ENCODE measurements around the gene SMYD3. TPM values are rescaled to one million over a fixed set of nuclear protein-coding genes. Genes with fewer than 3 reads are reported as not detected.
"Not testable (repeated sequence)": the region's sequence is repeated elsewhere in the genome, so short reads cannot be mapped to it uniquely, and the experiment has no call there.

Gene SMYD3
- total RNA-seq, 2 experiments from 2014 or later: 21.3 to 21.4 TPM

DNA sequence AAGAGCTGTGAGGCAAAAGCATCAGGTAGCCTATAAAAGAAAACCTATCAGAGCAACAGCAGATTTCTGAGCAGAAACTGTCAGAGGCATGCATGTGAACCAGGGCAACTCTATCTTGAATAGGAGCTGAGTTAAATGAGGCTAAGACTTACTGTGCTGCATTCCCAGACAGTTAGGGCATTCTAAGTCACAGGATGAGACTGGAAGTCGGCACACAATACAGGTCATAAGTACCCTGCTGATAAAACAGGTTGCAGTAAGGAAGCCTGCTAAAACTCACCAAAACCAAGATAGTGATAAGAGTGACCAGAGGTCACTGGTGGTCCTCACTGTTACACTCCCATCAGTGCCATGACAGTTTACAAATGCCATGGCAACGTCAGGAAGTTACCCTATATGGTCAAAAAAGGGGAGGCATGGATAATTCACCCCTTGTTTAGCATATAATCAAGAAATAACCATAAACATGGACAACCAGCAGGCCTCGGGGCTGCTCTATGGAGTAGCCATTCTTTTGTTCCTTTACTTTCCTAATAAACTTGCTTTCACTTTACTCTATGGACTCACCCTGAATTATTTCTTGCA lies 150.0 kb downstream of the SMYD3 start:
- peaks cover 36% of the 10 kb centered on the region for H3K9me3 Mint-ChIP-seq
- H3K27me3 Mint-ChIP-seq (ENCODE audit: low read depth); H3K4me1 Mint-ChIP-seq (ENCODE audit: low read depth); DNase-seq; H3K4me3 Mint-ChIP-seq; intact Hi-C loops (cut with micrococcal nuclease); H3K27ac Mint-ChIP-seq: not testable (repeated sequence)
- CTCF ChIA-PET: interaction anchor here (1.1 kb wide), 1 partner anchor 52 kb away, joined by 3 read pairs; no protein-coding TSS in a partner anchor
- peaks cover 34% of the 10 kb centered on the region for H3K36me3 Mint-ChIP-seq (ENCODE audit: low read depth)

DNA sequence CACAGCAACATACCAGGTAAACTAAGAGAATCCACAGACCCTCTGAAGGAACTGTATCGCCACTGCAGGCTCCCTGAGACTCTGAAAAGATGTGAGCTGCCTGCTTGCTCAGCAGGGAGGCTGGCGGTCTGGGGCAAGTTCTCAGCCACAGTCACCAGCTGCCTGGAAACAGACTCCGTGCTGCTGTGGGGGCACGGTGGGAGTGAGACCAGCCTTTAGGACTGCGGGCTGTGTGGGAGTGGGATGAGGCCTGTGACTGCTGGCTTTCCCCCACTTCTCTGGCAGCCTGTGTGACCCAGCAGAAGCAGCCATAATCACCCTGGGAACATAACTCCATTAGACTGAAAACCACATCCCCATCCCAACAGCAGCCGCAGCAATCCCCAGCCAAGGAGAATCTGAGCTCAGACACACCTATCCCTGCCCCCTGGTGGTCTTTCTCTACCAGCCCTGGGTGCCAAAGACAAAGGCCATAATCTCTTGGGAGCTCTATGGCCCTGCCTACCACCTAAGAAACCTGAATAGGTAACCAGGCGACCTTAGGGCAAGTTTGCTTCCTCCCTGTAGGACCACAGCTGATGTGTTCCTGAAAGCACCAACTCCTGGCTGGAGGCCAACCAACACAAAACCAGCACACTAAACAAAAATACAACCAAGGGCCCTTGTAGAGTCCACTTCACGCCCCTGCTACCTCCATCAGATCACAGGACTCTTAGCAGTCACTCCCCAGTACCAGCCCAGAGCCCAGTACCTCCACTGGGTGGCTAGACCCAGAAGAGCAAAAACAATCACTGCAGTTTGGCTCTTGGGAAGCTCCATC lies 151.5 kb downstream of the SMYD3 start:
- Mint-ChIP-seq H3K9me3 (peaks cover 27% of the 10 kb centered on the region), H3K36me3 (ENCODE audit: low read depth) (peaks cover 26% of the 10 kb centered on the region), H3K4me1 (ENCODE audit: low read depth) (no peaks in the 10 kb centered on the region), H3K27me3 (ENCODE audit: low read depth) (no peaks in the 10 kb centered on the region), H3K27ac (no peak overlapping the region), H3K4me3 (no peak overlapping the region)
- intact Hi-C loops (cut with micrococcal nuclease): no loop called here
- CTCF ChIA-PET: no interaction called here
- DNase-seq: no peak

DNA sequence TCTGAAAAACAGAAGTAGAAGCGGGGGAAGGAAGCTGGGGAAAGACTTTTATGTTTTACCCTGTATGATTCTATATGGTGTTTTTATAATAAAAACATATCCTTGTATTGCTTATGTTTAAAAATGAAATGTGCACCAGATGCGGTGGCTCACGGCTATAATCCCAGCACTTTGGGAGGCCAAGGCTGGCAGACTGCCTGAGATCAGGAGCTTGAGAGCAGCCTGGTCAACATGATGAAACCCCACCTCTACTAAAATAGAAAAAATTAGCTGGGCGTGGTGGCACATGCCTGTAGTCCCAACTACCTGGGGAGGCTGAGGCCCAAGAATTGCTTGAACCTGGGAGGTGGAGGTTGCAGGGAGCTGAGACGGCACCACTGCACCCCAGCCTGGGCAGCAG lies 155.4 kb downstream of the SMYD3 start:
- CTCF ChIA-PET: no interaction called here

DNA sequence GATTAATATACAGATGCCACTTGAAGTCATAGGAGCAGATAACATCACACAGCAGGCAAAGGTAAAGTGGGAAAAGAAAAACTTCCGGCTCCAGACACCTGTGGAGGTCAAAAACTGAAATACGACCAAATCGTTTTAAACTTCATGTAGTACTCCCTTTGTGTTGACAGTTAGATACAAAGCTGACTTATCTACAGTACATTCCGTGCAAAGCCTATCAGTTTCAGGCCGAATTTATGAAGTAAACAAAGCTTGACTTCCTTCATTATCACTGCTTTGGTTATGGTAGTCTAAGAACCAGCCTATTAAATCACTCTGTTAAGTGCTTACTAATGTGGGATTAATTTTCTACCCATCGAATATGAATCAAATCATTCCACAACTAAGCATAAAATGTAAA lies 156.3 kb downstream of the SMYD3 start:
- no peak for DNase-seq
- no peak overlapping the region for H3K27ac Mint-ChIP-seq
- no peaks in the 10 kb centered on the region for H3K27me3 Mint-ChIP-seq (ENCODE audit: low read depth)
- H3K4me1 Mint-ChIP-seq (ENCODE audit: low read depth): no peaks in the 10 kb centered on the region
- H3K4me3 Mint-ChIP-seq: no peak overlapping the region
- peaks cover 38% of the 10 kb centered on the region for H3K36me3 Mint-ChIP-seq (ENCODE audit: low read depth)
- intact Hi-C loops (cut with micrococcal nuclease): no loop called here
- H3K9me3 Mint-ChIP-seq: peaks cover 6% of the 10 kb centered on the region
- CTCF ChIA-PET: no interaction called here

More for the DNA sequence above, 155.4 kb downstream of the SMYD3 start:
- no peak for DNase-seq
- no peak overlapping the region for H3K4me3 Mint-ChIP-seq
- H3K27me3 Mint-ChIP-seq (ENCODE audit: low read depth): no peaks in the 10 kb centered on the region
- H3K4me1 Mint-ChIP-seq (ENCODE audit: low read depth): no peaks in the 10 kb centered on the region
- H3K36me3 Mint-ChIP-seq (ENCODE audit: low read depth): peaks cover 29% of the 10 kb centered on the region
- intact Hi-C loops (cut with micrococcal nuclease): no loop called here
- no peaks in the 10 kb centered on the region for H3K9me3 Mint-ChIP-seq
- H3K27ac Mint-ChIP-seq: no peak overlapping the region

DNA sequence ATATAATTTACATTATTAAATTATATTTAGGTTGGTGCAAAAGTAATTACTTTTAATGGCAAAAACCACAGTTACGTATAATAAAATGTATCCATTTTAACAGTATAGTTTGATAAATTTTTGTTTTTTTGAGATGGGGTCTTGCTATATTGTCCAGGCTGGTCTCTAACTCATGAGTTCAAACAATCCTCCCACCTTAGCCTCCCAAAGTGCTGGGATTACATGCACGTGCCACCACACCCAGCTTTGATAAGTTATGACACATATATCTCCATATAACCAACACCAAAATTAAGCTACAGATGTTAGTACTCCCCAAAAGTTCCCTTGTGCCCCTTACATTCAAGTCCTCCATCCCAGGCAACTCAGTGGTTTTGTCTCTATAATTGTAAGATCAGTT lies 163.1 kb downstream of the SMYD3 start:
- intact Hi-C loops (cut with micrococcal nuclease): no loop called here
- H3K27me3 Mint-ChIP-seq (ENCODE audit: low read depth): no peaks in the 10 kb centered on the region
- no peak overlapping the region for H3K27ac Mint-ChIP-seq
- no peak for DNase-seq
- peaks cover 20% of the 10 kb centered on the region for H3K9me3 Mint-ChIP-seq
- H3K36me3 Mint-ChIP-seq (ENCODE audit: low read depth): peaks cover 35% of the 10 kb centered on the region
- no peak overlapping the region for H3K4me3 Mint-ChIP-seq
- CTCF ChIA-PET: interaction anchor here (0.6 kb wide), 1 partner anchor 300 kb away, joined by 3 read pairs; no protein-coding TSS in a partner anchor
- peaks cover 3% of the 10 kb centered on the region for H3K4me1 Mint-ChIP-seq (ENCODE audit: low read depth)

DNA sequence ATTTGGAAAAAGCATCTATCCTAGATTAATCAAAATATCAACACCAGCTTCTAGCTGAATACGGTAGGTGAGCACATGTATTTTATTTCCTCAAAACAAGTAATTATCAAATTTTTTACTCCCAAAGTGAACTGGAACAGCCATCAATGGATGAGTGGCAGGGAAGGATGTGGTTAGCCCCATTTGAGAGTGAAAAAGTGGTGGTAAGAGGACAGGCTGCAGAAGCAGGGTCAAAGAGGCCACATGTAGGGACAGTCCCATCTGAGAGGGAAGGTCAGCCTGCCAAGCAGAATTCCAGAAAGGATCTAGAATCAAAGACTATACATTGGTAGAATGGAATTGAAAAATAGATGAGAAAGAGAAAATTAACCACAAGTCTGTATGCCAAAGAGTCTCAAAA lies 163.8 kb downstream of the SMYD3 start:
- Mint-ChIP-seq H3K27ac (no peak overlapping the region), H3K4me1 (ENCODE audit: low read depth) (peaks cover 10% of the 10 kb centered on the region), H3K9me3 (peaks cover 20% of the 10 kb centered on the region), H3K4me3 (no peak overlapping the region), H3K36me3 (ENCODE audit: low read depth) (peaks cover 34% of the 10 kb centered on the region), H3K27me3 (ENCODE audit: low read depth) (no peaks in the 10 kb centered on the region)
- CTCF ChIA-PET: no interaction called here
- DNase-seq: no peak
- intact Hi-C loops (cut with micrococcal nuclease): no loop called here

DNA sequence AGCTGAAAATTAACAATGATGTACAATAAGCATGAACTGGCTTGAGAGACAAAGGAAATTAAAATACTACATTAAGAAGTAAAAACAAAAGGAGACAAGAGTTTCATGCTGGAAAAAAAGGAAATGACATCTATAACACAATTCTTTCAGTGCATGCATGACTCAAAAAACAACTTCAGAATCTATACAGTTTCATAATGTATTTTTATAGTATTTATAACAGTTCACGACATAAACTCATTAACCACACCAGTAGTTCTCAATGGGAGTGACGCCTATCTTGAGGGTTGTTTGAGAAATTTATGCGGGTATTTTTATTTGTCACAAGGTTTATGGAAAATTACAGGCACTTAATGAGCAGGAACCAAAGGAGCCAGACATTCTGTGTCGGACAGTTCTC lies 168.5 kb downstream of the SMYD3 start:
- CTCF ChIA-PET: interaction anchor here (0.7 kb wide), 1 partner anchor 978 kb away, joined by 3 read pairs; no protein-coding TSS in a partner anchor
- DNase-seq: no peak
- peaks cover 28% of the 10 kb centered on the region for H3K4me1 Mint-ChIP-seq (ENCODE audit: low read depth)
- intact Hi-C loops (cut with micrococcal nuclease): loop anchor here (1.0 to 10.0 kb wide), 3 partner anchors 8 to 1684 kb away; partner anchors contain the start of gene DESI2
- H3K27me3 Mint-ChIP-seq (ENCODE audit: low read depth): no peaks in the 10 kb centered on the region
- H3K4me3 Mint-ChIP-seq: no peak overlapping the region
- peaks cover 30% of the 10 kb centered on the region for H3K36me3 Mint-ChIP-seq (ENCODE audit: low read depth)
- H3K27ac Mint-ChIP-seq: peak overlapping the region; percentile 74
- peaks cover 2% of the 10 kb centered on the region for H3K9me3 Mint-ChIP-seq

DNA sequence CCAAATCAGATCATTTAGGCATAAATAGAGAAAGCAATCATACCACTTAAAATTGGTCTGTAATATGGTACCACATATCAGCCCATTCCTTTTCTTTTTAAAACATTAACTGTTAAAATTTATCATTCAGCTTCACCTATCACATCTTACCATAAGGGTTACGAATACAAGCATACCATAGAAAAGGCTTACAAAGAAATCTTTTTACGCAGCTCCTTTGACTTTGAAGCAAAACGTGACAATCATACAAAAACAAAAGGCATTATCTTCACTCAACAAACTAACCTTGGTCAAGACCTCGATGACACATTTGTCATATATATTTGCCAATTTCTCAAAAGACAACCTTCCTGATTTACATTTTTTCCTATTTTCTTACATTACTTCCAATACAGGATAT lies 169.0 kb downstream of the SMYD3 start:
- no peaks in the 10 kb centered on the region for H3K27me3 Mint-ChIP-seq (ENCODE audit: low read depth)
- intact Hi-C loops (cut with micrococcal nuclease): loop anchor here (1.0 to 10.0 kb wide), 3 partner anchors 8 to 1683 kb away; partner anchors contain the start of gene DESI2
- peak overlapping the region; percentile 74 for H3K27ac Mint-ChIP-seq
- CTCF ChIA-PET: interaction anchor here (0.7 kb wide), 1 partner anchor 978 kb away, joined by 3 read pairs; no protein-coding TSS in a partner anchor
- no peak overlapping the region for H3K4me3 Mint-ChIP-seq
- no peak for DNase-seq
- H3K4me1 Mint-ChIP-seq (ENCODE audit: low read depth): peaks cover 32% of the 10 kb centered on the region
- H3K36me3 Mint-ChIP-seq (ENCODE audit: low read depth): peaks cover 31% of the 10 kb centered on the region
- H3K9me3 Mint-ChIP-seq: peaks cover 2% of the 10 kb centered on the region

DNA sequence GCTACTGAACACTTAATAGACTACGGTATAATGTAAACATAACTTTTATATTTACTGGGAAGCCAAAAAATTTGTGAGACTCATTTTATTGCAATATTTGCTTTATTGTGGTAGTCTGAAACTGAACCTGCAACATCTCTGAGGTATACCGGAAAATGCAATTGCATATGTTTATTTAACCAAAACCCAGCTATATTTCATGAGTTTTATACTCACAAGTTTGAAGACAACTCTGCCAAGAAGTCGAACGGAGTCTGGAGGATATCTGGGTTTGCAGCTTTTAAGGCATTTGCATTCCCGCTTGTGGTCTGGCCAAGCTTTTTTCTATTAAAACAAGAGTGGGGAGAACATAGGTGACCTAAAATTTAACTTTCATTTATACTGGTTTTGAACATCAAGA lies 171.9 kb downstream of the SMYD3 start:
- CTCF ChIA-PET: no interaction called here
- Mint-ChIP-seq H3K4me3 (no peak overlapping the region), H3K27ac (no peak overlapping the region), H3K9me3 (peaks cover 4% of the 10 kb centered on the region), H3K36me3 (ENCODE audit: low read depth) (peaks cover 49% of the 10 kb centered on the region), H3K27me3 (ENCODE audit: low read depth) (no peaks in the 10 kb centered on the region), H3K4me1 (ENCODE audit: low read depth) (peaks cover 62% of the 10 kb centered on the region)
- intact Hi-C loops (cut with micrococcal nuclease): loop anchor here (10.0 kb wide), 1 partner anchor 1680 kb away; the partner anchor contains the start of gene DESI2
- DNase-seq: no peak

DNA sequence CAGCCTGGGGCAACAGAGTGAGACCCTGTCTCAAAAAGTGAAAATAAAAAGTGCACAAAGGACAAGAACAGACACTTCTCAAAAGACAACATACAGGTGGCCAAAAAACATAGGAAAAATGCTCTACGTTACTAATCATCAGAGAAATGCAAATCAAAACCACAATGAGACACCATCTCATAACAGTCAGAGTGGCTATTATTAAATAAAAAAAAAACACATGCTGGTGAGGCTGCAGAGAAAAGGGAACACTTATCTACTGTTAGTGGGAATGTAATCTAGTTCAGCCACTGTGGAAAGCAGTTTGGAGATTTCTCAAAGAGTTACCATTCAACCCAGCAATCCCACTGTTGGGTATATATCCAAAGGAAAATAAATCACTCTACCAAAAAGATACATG lies 173.2 kb downstream of the SMYD3 start:
- Mint-ChIP-seq H3K27ac (no peak overlapping the region), H3K4me3 (no peak overlapping the region), H3K4me1 (ENCODE audit: low read depth) (peaks cover 68% of the 10 kb centered on the region), H3K9me3 (peaks cover 8% of the 10 kb centered on the region), H3K36me3 (ENCODE audit: low read depth) (peaks cover 53% of the 10 kb centered on the region), H3K27me3 (ENCODE audit: low read depth) (no peaks in the 10 kb centered on the region)
- intact Hi-C loops (cut with micrococcal nuclease): loop anchor here (2.0 to 10.0 kb wide), 8 partner anchors 217 to 1737 kb away; partner anchors contain the start of genes CNST, COX20, DESI2 and KIF26B
- CTCF ChIA-PET: no interaction called here
- DNase-seq: no peak

DNA sequence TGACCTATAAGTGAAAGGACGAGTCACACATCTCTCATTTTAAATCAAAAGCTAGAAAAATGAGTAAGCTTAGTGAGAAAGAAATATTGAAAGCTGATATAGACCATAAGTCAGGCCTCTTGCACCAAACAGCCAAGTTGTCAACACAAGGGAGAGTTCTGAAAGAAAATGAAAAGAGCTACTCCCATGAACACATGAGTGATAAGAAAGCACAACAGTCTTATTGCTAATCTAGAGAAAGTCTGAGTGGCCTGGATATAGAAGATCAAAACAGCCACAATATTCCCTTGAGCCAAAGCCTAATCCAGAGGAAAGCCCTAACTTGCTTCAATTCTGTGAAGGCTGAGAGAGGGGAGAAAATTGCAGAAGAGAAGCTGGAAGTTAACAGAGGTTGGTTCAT lies 175.0 kb downstream of the SMYD3 start:
- Mint-ChIP-seq H3K9me3 (peaks cover 11% of the 10 kb centered on the region), H3K4me1 (ENCODE audit: low read depth) (peaks cover 54% of the 10 kb centered on the region), H3K27me3 (ENCODE audit: low read depth) (no peaks in the 10 kb centered on the region), H3K27ac (peak overlapping the region; percentile 51), H3K4me3 (no peak overlapping the region), H3K36me3 (ENCODE audit: low read depth) (peaks cover 61% of the 10 kb centered on the region)
- peak; percentile 33 for DNase-seq
- CTCF ChIA-PET: no interaction called here
- intact Hi-C loops (cut with micrococcal nuclease): loop anchor here (2.0 to 10.0 kb wide), 8 partner anchors 215 to 1735 kb away; partner anchors contain the start of genes CNST, COX20, DESI2 and KIF26B

DNA sequence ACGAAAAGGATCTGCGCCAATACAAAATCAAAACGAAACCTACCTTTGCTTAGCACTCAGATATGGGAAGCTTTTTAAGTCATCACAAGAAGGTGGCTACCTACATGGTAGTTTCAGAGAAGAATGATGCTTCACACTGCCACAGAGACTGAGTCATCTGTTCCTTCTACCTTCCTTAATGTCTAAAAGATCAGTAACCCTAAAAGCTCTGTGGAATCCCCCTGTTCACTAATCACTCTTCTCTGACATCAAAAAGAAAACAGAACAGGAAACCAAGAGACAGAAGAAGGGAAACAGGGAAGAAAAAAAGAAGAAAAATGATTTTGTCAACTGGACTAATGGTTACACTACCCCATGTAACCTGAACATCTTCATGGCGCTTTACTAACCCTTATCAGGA lies 177.2 kb downstream of the SMYD3 start:
- CTCF ChIA-PET: interaction anchor here (0.7 to 1.0 kb wide), 2 partner anchors 200 to 319 kb away, joined by 3 read pairs; no protein-coding TSS in a partner anchor
- intact Hi-C loops (cut with micrococcal nuclease): loop anchor here (1.0 to 10.0 kb wide), 16 partner anchors 8 to 1733 kb away; partner anchors contain the start of genes CNST, COX20, DESI2 and KIF26B
- H3K36me3 Mint-ChIP-seq (ENCODE audit: low read depth): peaks cover 57% of the 10 kb centered on the region
- H3K27ac Mint-ChIP-seq: peak overlapping the region; percentile 67
- peaks cover 11% of the 10 kb centered on the region for H3K9me3 Mint-ChIP-seq
- no peak overlapping the region for H3K4me3 Mint-ChIP-seq
- H3K4me1 Mint-ChIP-seq (ENCODE audit: low read depth): peaks cover 54% of the 10 kb centered on the region
- no peaks in the 10 kb centered on the region for H3K27me3 Mint-ChIP-seq (ENCODE audit: low read depth)
- peak; percentile 65 for DNase-seq

Data from activated naive CD4-positive, alpha-beta T cell treated with anti-CD3 and anti-CD28 coated beads for 36 hours (primary cell).